ENCODE measurements around the gene GMIP.

Gene GMIP

GRCh38 chr19:19661141-19661674 is 17.8 kb upstream of the GMIP start:
- no peak for DNase-seq (ENCODE audit: low read depth in 1 of 2, low spot score in 1 of 2)

DNA sequence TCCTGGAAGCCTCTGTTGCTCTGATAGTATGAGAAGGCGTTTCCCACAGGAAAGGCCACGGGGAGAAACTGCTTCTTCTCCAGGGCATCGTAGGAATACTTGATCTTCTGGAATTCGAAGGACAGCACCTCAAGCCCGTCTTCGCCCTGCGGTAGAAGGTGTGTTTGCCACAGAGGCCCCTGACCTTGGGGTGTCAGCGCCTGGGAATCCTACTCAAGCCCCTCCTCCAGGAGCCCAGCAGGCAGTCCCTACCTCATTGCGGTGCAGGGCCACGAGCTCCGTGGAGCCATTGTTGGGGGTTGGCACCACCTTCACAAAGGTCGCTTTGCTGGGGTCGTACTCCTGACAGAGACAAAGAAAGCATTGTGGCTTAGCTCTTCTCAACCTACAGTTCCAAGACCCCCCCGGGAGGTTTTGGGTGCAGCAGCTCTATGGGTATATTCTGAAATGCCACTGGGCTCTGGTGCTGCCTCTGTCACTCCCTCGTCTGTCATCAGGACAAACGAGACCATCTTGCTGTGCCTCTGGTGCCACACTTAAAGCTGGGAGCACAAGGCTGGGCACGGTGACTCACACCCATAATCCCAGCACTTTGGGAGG is 16.3 kb upstream of the GMIP start:
- no peak for DNase-seq (ENCODE audit: low read depth in 1 of 2, low spot score in 1 of 2)

DNA sequence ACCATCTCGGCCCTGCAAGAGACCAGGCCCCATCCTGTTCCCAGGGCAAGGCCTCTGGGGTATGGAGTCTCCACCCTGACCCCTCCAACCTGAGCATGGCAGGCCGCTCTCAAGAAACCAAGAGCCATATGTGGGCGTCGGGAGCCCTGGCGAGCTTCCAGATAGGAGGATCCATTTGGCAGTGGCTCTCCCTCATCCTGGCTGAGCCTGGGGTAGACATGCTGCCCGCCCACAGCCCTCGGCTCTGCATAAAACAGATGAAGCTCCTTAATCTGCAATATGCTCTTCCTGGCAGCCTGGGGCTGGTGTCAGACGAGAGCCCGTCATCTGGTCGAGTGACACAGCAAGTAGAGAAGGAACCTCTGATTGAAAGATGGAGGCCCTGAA is 13.9 kb upstream of the GMIP start:
- DNase-seq (ENCODE audit: low read depth in 1 of 2, low spot score in 1 of 2): no peak

DNA sequence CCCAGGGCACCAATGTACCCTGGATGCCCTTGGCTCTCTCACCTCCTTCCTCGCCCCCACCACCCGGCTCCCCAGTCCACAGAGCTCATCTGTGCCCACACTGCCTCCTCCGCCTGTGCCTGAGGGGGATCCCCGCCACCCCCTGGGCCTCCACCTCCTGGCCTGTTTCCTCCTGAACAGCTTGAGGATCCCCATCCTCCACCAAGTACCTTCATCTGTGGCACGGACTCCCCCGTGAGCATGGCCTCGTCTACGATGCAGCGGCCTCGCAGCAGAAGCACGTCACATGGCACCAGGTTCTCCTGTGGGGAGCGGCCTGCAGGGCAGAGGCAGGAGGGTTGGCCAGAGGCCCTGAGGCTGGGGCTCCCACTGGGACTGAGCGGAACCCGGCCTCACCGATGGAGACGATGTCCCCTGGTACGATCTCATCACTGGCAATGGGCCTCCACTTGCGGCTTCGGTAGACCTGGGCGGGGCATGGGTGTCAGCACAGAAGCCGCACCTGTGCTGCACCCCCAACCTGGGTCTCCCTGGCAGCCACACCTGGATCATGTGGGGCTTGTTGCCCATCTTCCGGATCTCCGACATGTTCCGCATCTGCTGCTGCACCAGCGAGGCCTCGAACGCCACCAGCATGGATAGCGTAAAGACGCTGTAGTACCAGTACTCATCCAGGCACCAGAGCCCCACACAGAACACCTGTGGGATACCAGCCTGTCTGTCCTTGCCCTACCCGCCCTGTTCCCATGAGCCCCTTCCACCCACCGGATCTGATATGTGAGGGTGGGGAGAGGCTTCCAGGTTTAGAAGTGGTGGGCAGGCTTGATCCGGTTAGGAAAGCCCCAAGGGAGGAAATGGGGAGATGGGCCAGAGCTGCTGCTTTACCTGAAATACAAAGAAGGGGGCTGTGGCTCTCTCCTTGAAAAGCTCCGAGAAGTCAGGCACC is 13.3 kb upstream of the GMIP start:
- DNase-seq (ENCODE audit: low read depth in 1 of 2, low spot score in 1 of 2): no peak

DNA sequence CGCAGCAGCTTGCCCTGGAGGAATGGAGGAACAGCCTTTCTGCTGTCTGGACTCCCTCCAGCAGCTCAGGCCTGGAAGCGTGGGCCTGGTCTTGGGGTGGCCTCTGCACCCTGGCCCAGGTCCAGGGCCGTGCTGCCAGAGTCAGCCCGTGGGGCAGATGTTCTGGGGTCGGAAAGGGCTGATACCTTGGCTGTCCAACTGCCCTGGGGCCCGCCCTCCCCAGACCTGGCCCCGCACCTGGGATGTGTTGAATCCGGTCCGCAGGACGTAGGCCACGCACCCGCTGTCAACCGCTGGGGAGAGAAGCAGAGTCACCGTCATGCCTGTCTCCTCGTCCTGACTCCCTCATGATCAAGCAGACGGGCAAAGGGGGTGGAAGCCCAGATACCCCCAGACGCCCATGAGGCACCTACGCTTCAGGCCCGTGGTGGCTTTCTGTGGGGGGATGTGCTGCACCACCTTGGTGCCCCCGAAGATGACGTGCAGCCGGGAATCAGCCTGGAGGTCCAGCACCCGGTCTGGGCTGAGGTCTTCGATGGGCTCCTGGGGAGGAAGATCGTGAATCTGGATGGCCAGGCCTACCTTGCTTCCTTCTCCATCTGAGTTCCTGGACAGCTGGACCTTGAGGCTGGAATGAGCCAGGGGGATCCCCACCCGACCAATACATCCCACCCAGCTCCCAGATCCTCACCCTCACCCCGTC is 12.3 kb upstream of the GMIP start:
- no peak for DNase-seq (ENCODE audit: low read depth in 1 of 2, low spot score in 1 of 2)

- DNase-seq (ENCODE audit: low read depth in 1 of 2, low spot score in 1 of 2): no peak
Observed at GRCh38 chr19:19655051-19655594, 11.7 kb upstream of the GMIP start.

GRCh38 chr19:19654441-19654840 is 11.0 kb upstream of the GMIP start:
- no peak for DNase-seq (ENCODE audit: low read depth in 1 of 2, low spot score in 1 of 2)

- DNase-seq (ENCODE audit: low read depth in 1 of 2, low spot score in 1 of 2): no peak
Observed at GRCh38 chr19:19653597-19654147, 10.2 kb upstream of the GMIP start.

DNA sequence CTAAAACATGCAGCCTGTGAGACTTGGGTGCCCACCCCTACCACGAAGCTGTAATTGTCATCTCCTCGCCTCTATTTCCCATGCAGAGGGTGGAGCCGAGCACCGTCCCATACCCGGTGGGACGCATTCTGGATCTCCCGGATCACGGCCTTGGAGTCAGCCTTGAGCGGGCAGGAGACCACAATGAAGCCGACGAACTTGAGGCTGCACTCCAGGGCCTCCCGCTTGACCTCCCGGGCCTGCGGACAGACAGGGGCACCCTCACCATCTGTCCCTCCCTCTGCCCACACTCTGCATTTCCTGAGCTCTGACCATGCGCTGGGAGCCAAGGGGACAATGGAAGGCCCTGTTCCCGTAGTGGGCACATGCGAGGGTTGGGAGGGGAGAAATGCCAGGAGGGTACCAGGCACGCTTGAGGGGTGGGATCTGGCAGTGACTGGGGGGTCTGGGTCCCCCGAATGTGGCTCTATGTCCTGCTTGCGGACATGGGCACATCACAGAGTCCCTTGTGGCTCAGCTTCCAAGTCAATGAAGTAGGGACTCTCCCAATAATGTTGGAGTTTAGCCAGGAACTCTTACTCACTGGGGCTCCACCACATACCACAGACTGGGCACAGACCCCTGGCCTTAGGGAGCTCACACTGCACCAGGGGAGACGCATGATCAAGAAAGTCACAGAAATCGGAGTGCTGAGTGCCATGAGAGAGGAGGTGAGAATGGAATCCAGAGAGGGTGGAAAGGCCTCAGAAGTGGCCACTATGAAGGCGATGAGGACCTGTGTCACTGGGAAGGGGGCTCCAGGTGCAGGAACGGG is 9.2 kb upstream of the GMIP start:
- no peak for DNase-seq (ENCODE audit: low read depth in 1 of 2, low spot score in 1 of 2)

DNA sequence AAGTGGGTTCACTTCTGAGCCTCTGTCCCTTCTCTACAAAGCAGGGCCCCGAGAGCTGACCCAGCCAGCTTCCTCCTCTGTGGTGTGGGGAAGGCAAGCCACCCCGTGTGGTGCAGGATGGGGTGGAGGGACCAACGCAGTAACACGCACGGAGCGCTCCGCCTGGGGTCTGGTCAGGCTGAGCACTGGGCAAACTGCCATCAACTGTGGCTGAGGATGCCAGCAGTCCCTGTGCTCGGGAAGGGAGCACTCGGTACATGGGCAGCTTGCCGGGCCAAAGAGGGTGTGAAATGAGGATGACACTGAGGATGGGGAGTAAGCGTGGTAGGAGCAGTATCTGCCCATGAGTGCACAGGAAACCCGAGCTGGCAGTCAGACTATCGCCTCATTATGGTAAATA is 7.6 kb upstream of the GMIP start:
- DNase-seq (ENCODE audit: low read depth in 1 of 2, low spot score in 1 of 2): no peak

DNA sequence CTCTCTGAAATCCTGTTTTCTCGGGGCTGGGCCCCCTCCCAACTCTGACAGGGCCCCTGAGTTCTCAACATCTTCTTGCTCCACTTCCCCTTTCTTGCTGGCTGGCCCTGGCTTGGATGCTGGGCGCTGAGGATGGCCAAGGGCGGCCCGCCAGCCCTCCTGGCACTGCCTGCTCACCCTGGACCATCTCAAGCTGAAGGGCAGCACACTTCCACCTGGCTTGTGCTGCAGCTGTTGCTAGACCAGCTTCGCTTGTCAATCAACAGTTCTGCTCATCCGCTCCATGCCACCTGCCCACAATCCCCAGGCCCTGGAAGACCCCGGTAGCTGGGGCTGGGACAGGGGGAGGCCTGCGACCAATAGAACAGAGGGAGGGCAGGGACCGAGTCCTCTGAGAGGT is 6.9 kb upstream of the GMIP start:
- DNase-seq (ENCODE audit: low read depth in 1 of 2, low spot score in 1 of 2): no peak

DNA sequence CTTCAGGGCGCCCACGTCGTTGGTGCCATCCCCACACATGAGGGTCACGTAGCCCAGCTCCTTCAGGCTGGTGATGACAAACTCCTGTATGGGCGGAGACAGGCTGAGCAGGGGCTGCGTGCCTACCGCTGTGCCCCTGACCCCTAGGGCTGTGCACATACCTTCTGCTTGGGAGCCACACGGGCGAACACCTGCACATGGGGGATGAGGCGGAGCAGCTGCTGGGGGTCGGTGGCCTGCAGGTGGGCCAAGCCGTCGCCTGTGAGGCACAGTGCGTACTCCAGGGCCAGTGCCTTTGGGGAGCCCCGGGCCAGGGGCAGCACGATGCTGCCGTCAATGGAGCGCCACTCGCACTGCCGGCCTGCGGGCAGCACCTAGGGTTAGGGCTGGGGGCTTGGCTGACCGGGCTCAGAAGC is 6.1 kb upstream of the GMIP start:
- no peak for DNase-seq (ENCODE audit: low read depth in 1 of 2, low spot score in 1 of 2)

- no peak for DNase-seq (ENCODE audit: low read depth in 1 of 2, low spot score in 1 of 2)
Observed at GRCh38 chr19:19649155-19649554, 5.7 kb upstream of the GMIP start.

DNA sequence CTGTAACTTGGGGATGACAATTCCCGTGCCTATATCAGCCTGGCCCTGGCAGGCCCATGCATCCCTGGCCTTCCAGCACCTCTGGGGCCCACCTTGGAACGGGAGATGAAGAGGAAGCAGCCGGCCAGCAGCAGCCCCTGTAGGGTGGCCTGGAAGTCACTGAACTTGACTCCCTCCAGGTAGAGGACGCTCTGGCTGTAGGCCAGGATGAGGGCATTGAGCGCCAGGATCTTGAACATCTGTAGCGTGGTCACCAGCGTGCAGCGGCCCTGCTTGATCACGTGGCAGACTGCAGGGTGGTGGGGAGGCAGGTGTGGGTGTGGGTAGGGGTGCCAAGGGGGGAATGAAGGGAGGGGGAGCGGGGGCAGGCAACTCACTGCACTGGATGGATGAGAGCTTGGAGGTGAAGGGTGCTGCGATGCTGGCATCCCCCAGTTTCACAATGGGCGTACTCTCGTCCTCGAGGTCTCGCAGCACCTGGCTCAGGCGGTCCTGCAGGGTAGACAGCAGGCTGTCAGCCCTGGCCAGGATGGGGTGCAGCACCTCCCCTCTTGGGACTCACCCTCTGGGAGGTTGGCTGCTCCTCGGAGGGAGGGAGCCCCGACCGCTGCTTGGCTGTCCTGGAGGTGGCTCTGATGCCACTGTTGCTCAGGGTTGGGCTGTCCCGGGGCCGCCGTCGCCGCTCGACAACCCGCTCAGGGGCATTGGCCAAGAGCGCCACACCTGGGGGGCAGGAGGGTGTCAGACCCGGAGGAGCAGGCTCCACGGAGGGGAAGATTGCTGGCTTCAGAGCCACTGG is 3.8 kb upstream of the GMIP start:
- DNase-seq (ENCODE audit: low read depth in 1 of 2, low spot score in 1 of 2): no peak

GRCh38 chr19:19645233-19645870 is 1.9 kb upstream of the GMIP start:
- DNase-seq (ENCODE audit: low read depth in 1 of 2, low spot score in 1 of 2): no peak

GRCh38 chr19:19644054-19644388 is 564 bp upstream of the GMIP start:
- no peak for DNase-seq (ENCODE audit: low read depth in 1 of 2, low spot score in 1 of 2)

DNA sequence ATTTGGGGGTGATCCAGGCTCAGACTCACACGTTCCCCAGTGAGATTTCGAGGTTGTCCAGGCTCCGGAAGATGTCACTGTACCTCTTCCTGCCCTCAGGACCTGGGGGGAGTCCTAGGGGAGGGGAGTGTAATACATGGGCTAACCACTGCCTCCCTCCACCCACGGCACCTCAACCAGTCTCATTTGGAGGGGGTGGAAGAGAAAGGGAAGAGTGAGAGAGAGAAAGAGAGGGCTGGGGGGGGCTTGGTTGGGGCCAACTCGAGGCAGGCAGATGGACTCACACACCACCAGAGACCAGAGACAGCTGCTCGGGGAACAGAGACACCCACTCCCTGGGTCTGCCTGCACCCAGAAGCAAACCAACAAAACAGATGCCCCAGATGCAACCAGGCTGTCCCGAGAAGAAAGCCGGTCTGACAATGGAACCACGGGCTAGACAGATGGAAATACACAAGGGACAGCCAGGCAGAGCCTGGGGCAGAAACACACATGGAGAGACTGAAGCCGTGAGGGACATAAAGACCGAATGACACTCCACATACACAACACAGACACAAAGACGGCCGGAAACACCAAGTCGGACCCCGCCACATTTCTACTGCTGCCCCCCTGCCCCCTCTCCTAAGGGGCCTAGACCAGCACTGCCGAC is 825 bp downstream of the GMIP start:
- DNase-seq (ENCODE audit: low read depth in 1 of 2, low spot score in 1 of 2): no peak

GRCh38 chr19:19637523-19638251 is 5.8 kb downstream of the GMIP start:
- DNase-seq (ENCODE audit: low read depth in 1 of 2, low spot score in 1 of 2): no peak
